ENCODE measurements around the gene BTD.

BTD gene

DNA sequence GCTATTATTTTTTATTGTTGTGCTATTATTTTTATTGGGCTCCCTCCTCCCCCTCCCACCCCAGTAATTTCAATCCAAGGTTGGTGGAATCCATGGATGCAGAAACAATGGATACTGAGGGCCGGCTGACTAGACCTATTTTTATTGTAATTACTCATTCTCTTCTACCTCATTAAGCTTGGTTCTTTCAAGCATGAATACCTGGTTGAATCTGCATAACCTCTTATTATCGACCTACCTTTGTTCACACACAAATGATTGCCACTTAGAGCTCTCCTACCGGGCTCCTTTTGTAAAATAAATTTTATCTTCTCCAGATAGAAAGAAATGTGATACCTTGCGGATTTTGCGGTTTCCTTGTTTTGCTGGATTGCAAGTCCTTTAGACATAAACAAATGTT lies 31.6 kb downstream of the BTD start:
- peak overlapping the region in 6 of 21 experiments; percentile 30 to 91 (median 82) for H3K27ac ChIP-seq
- no peak overlapping the region for H3K4me3 ChIP-seq

DNA sequence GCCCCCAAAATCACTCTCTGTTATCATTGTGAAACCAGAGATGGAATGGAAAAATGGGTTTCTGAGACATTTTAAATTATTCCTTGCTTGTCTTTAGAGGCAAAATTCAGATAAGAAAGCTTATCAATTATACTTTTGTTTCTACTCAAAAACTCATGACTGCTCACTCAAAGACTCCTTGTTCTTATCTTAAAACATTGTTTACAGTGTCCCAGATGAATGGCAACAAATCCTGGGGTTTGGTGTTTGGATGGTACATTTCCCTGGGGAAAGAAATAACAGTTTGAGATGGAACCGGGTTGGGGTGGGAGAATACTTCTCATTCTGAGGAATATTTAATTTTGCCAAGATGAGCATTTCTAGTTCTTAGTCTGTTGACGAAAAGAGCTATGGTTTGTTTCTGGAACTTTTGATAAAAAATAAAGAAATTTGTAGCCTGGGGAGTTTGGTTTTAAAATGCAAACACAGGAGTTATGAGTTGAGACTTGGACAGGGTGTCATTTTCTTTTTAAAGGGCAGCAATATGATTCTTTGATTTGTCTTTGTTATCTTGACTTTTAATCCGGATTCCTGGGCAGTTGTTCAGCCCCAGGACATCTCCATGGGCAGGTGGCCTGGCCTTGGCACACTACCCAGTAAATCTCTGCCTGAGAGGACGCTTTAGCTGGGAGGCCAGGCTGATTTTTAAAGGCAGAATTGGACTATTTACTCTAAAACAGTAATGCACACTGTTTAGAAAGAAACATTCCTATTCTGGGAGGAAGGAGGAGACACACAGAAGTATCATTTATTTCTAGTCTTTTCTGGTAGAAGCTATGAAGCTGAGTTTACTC lies 32.4 kb downstream of the BTD start:
- Histone ChIP-seq H3K4me3 (no peak overlapping the region), H3K27ac (peak overlapping the region in 18 of 21 experiments; percentile 2 to 91 (median 72))

DNA sequence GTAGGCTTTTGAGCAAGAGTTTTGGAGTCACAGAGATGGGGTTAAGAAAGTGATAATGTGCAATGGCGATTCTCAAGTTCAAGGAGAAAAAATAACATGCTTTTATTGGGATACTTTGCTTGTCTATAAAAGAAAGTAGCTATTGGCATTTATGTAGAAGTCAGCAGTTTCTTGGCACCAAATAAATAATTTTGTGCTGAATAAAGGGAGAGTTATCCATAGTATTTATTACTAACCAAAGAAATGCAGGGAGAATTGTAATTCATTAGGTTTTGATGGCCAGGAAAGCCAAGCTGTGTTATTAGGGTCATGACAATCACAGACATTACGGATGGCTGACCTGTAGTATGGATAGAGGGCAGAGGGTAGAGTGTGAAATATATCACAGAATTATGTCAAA lies 33.1 kb downstream of the BTD start:
- no peak overlapping the region for H3K4me3 ChIP-seq

DNA sequence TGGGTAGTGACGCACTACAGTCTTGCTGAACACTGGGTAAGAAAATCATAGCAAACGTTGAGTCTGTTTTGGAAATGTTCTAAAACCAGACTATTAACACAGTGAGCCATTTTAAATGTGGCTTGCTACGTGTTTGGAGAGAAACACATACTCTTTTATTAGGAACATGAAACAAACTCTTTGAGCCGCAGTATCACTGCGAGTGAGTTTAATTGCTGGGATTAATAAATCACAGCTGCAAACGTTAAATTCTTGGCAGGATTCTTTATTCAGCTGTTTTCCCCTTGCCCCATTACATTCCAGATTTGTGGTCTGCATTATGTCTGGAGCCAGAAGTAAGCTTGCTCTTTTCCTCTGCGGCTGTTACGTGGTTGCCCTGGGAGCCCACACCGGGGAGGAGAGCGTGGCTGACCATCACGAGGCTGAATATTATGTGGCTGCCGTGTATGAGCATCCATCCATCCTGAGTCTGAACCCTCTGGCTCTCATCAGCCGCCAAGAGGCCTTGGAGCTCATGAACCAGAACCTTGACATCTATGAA lies 33.6 kb downstream of the BTD start:
- Histone ChIP-seq H3K27ac (peak overlapping the region in 20 of 21 experiments; percentile 50 to 91 (median 73)), H3K4me3 (no peak overlapping the region)

More for the DNA sequence above, 33.1 kb downstream of the BTD start:
- peak overlapping the region in 19 of 21 experiments; percentile 2 to 91 (median 70) for H3K27ac ChIP-seq

DNA sequence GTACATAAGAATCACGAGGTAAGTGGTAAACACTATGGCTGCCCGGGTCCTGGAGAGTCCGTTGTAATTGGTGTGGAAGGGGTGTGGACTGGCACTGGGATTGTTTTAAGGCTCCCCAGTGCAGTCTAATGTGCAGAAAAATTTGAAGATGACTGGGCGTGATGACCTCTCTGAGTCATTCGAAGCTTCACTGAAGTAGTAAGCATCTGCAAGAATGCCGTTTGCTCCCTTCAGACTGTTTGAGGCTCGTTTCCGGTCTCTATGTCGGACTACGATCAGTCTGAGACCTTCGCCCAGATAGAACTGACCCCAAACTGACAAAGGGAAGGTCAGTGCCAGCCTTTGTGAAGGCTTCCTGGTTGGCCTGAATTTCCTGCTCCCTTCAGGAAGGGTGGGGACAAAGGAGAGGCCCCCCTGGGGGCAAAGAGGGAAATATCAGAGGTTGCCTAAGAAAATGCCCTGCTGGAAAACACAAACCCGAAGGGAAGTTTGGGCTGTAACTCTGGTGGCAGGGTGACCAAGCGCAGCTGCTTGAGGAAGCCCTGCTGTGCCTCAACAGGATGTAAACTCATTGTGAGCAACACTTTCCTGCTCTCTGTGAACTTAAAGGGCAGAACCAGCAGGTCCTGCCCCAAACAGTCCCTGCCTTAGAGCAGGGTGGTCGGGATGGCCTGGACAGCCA lies 34.6 kb downstream of the BTD start:
- Histone ChIP-seq H3K27ac (peak overlapping the region in 20 of 21 experiments; percentile 50 to 91 (median 73)), H3K4me3 (no peak overlapping the region)

DNA sequence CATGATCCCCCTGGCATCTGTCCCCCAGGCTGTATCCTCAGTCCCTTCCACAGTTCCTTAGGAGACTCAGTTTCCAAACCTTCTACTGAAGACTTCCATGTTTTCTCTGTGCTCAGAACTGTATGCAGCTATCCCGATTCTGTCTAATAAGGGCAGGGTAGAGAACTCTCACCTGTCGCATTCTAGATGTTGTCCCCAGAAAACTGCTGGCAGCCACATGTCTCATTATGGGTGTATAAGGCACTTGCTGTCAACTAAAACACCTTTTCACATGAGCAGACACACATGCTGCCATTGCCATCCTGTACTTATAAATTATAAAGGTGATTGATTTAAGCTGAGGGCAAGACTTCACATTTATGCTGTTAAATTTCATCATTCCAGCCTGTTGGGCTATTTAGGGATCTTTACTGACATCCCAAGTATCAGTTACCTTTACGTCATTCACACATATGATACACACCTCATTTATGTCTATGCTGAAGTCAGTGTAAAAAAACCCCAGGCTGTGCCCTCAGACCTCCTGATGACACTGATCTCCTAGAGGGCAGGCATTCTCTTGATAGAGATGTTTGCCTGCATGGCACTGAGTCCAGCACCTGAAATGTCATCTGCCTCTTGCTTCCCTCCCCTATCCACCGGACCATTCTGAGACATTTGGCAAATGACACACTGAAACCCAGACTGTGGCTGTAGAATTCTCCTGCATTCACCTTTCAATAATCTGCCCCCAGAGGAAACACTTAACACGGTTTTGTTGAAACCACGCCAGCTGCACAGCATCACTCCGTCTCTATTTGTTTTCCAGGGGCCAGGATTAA lies 35.8 kb downstream of the BTD start:
- Histone ChIP-seq H3K4me3 (no peak overlapping the region), H3K27ac (peak overlapping the region in 17 of 21 experiments; percentile 25 to 91 (median 74))

DNA sequence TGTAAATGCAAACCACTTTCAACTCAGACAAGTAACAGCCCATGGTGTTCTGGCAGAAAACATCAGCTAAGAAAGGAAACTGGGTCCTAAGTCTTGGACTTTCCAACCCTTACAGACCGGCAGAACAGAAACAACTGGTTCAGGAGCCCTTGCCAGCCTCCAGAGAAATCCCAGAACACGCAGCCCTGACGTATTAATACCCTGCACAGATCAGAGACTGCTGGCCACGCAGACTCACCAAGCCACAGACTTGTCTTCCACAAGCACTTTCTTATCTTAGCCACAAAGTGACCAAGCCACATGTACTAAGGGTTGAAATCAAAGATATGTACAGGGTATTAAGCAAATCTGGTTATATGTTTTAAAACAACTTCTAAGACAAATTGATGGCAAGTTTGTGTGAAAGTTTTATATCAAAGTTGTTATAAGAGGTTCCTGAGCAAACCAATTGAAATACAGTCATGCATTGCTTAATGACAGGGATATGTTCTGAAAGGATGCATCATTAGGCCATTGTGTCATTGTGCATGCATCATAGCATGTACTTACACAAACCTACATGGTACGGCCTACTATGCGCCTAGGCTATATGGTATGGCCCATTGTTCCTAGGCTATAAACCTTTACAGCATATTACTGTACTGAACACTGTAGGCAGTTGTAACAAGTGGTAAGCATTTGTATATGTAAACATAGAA lies 36.8 kb downstream of the BTD start:
- H3K27ac ChIP-seq: peak overlapping the region in 5 of 21 experiments; percentile 16 to 91 (median 39)
- no peak overlapping the region for H3K4me3 ChIP-seq

DNA sequence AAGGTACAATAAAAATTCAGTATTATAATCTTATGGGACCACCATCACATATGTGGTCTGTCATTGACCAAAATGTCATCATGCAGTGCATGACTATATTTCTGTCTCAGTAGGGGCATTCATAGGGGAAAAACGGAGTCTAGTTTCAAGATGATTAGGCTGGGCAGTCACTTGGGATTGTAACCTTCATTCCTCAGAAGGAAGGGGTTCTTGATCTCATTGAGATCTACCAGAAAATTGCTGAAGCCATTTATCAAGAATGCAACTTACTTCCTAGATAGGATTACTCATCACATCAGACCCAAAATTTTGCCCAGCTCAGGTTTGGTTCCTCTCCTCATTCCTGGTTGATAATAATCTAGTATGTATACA lies 37.3 kb downstream of the BTD start:
- Histone ChIP-seq H3K4me3 (no peak overlapping the region), H3K27ac (no peak overlapping the region)

DNA sequence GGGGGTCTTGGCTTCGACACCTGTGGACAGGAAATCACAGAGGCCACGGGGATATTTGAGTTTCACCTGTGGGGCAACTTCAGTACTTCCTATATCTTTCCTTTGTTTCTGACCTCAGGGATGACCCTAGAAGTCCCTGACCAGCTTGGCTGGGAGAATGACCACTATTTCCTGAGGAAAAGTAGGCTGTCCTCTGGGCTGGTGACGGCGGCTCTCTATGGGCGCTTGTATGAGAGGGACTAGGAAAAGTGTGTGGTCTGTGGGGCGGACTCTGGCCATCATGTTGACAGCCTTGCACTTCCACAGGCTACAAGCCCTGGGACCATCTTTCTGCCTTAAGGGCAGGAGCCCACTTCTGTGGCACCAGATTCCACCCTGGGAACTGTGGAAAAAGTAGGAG lies 43.7 kb downstream of the BTD start:
- Histone ChIP-seq H3K4me3 (no peak overlapping the region), H3K27ac (peak overlapping the region in 18 of 21 experiments; percentile 28 to 94 (median 78))

DNA sequence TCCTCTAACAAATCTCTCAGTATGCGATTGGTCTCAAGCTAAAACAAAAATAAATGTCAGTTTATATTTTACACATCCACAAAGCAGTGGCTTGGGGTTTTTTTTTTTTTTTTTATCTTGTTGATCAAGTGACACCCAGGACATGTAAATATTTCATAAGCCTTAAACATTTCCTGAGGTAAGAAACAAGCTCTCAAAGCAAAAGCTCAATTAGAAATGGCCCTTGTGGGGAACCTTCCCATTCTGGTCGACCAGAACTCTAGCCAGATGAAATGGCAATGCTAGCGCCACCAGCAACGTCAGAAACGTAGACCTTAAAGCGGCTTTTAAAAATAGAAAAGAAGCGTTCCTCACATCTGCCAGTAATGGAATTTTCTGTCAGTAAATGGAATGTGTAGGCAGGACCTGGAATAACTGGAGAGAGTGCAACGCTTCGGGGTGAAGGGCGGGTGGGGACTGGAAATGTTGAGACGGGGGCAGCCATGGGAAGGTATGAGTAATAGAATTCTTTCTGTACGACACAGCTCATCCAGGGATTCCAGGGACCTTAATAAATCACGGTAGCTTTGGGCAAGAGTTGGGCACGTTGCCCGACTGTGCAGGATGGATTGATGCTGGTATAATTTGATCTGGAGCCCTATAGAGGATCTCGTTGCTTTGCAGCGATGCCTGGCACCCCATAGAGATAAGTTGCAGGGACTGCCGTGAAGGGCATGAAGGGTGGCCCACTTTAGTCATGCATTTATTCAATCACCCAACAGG lies 44.4 kb downstream of the BTD start:
- no peak overlapping the region for H3K4me3 ChIP-seq
- peak overlapping the region in 19 of 21 experiments; percentile 28 to 94 (median 79) for H3K27ac ChIP-seq

DNA sequence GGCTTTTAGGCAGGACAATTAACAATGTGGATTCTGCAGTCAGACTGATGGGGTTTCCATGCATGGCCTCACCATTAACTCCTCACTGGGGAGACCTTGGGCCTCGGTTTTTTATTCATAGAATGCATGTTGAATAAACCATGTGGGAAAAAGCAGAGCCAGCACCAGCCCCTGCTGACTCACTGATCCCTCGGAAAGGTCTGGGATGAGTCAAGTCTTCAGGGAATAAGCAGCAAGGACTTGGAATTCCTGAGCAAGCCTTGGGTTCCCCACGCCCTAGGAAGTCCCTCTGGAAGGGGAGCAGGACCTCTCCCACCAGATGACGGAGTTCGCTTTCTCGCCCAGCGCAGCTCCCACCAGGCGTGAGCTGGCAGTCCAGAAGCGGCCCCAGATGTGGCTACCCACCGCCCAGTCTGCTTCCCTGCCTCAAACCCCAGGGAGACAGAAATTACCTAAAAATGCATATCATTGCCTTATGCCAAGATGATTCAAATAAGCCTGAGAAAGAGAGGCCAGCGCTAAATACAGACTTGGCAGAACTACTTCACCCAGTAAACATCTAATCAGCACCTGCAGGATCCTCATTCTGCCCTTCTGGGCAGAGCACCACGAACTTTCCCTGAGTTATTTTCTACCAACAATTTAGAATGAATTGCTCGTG lies 45.4 kb downstream of the BTD start:
- Histone ChIP-seq H3K27ac (peak overlapping the region in 20 of 21 experiments; percentile 29 to 94 (median 80)), H3K4me3 (no peak overlapping the region)

DNA sequence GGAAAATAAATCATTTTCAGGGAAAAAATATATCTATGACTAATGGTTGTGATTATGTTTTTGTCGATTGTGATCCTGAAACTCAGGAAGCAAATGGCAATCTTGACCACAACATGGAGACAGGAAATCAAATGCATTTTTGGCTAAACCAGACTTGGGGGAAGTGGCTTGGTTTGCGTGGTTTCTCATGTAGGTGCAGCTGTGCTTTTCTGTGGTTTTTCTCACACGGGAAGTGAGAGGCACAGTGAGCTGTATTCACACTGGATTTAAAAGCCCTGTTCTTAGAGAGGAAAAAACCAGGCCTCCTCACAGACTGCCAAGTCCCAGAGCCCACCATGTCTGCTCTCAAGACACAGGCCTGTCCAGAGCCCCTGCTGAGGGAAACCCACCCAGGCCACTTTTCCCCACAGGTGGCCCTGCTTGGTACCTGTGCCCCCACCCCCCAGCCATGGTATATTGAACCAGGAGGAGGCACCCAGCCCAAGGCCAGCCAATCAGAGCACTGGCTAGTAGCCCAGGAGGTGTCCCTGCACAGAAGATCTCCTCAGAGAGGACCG lies 46.1 kb downstream of the BTD start:
- peak overlapping the region in 20 of 21 experiments; percentile 29 to 94 (median 80) for H3K27ac ChIP-seq
- H3K4me3 ChIP-seq: no peak overlapping the region

DNA sequence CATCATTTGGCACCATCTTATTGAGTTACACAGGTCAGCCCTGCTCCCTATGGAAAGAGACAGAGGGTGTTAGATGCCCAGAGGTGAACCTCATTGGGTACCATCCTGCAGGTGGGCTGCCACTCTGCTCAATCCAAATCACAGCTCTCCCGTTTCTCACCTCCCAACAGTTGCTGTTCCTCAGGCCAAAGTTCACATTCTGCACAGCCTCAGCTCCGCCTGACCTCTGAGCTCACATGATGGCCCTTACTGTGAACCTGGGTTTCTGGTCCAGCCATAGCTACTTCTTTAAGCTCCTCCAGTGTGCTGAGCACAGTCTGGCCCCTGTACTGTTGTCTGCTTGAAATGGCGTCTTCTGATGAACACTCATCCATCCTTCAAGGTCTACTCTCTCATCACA lies 47.8 kb downstream of the BTD start:
- Histone ChIP-seq H3K4me3 (no peak overlapping the region), H3K27ac (peak overlapping the region in 1 of 21 experiments; percentile 19)

DNA sequence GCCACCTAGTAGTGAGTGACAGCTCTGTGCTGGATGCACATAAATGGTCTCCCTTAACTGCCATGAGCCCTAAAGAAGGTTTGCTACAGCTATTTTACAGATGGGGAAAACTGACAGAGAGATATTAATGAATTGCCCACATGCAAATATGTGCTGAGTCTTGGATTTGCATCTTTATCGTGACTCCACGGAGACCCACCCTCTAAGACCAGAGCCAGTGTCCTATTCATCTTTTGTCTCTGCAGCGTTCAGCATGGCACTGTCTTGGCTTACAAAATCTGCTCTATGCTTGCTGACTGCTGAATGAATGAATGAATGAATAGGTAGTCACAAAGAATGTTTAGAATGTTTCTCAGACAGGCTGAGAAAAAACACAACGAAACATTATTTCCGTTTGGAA lies 48.3 kb downstream of the BTD start:
- Histone ChIP-seq H3K4me3 (no peak overlapping the region), H3K27ac (no peak overlapping the region)

DNA sequence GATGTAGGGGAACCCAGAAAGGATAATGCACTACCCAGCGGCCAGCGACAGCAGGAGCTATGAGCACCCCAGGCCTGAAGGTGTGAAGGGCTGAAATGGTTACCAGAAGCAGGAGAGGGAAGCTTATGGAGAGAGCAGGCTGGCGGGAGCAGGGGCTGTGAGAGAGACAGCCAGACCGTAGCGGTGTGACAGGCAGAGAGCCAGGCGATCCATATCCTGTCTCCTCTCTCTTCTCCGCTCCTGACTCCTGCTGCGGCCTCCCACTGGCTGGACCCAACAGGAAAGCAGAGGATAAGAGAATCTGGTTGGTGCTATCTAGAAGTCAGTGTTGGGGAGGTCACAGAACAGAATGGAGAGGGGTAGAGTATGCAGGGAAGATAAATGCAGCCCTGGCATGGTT lies 49.9 kb downstream of the BTD start:
- H3K4me3 ChIP-seq: no peak overlapping the region
- H3K27ac ChIP-seq: no peak overlapping the region

DNA sequence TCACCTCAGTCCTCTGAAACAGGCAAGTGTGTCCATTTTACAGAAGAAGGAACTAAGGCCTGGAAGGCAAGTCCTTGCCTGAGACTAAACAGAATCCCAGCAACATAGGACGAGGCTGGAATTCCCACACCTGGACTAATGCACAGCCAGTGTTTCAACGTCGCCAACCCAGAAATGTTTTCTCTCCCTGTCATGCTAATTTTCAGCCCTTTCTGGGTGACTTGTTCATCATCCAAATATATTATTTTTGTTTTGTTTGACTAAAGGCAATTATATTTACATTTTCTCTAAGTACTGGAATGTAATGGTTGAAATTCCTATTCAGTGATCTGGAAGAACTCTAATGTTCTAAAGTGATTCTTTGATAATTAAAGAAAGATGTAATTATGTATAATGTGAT lies 51.8 kb downstream of the BTD start:
- no peak overlapping the region for H3K27ac ChIP-seq
- H3K4me3 ChIP-seq: no peak overlapping the region

DNA sequence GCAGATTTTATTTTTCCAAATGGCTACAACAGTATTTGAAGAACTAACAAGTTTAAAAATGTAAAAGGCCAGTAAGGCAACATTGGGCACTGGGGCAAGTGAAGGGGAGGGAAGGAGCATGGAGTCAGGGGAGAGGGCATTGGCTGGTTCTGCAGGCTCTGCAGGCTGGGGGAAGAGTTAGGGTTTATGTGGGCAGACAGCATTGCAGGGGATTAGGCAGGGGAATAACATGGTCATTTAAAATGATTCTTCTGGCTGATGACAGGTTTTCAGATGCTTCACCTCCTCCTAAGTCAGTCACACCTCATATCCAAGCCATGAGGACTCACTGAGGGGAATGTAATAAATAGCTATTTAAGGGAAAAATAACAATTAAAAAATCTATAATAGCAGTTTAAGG lies 52.6 kb downstream of the BTD start:
- H3K4me3 ChIP-seq: no peak overlapping the region
- H3K27ac ChIP-seq: no peak overlapping the region

DNA sequence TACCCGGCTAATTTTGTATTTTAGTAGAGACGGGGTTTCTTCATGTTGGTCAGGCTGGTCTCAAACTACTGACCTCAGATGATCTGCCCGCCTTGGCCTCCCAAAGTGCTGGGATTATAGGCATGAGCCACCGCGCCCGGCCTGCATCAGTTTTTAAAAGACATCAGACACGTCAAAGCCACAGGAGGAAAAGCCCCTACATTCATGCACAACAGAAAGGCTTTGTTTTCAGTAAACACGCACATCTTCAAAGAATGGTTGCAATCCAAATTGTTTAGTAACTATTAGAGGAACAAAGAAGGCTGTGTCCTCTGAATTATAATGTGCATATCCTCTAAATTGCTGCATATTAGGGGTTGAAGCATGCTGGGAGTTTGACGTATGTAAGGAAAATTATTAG lies 53.3 kb downstream of the BTD start:
- H3K4me3 ChIP-seq: no peak overlapping the region
- no peak overlapping the region for H3K27ac ChIP-seq

All from skin epidermis (tissue), 12 donors.